Cardiac muscle cell (in vitro differentiated cells and primary cell): Measurements from ENCODE around the gene SH3RF1. TPM values are rescaled to one million over a fixed set of nuclear protein-coding genes. Genes with fewer than 3 reads are reported as not detected.

Experiments
- DNase-seq, 2 donors: peaks; one replicate each; pipeline versions ENCODE4 v3.0.0 to v3.0.0-alpha.2; 2010 to 2017; ENCODE audit warnings: low read depth in 1 of 2, low spot score in 1 of 2
- H3K27ac ChIP-seq: fragments of 200-600 bp; sonication (generic); 2 replicates; pipeline ENCODE4 v1.5.1; 2016
- H3K27me3 ChIP-seq: fragments of 200-600 bp; sonication (generic); 2 replicates; pipeline ENCODE4 v1.6.0; 2016; ENCODE audit warnings: control low read depth
- H3K36me3 ChIP-seq: fragments of 200-600 bp; sonication (generic); 2 replicates; pipeline ENCODE4 v1.5.1; 2016; ENCODE audit warnings: control low read depth
- H3K4me1 ChIP-seq: fragments of 200-600 bp; sonication (generic); 2 replicates; pipeline ENCODE4 v1.8.1; 2017; ENCODE audit warnings: low read depth, mild to moderate bottlenecking, mixed run types
- H3K4me3 ChIP-seq: fragments of 200-600 bp; sonication (generic); 2 replicates; pipeline ENCODE4 v1.5.1; 2016; ENCODE audit warnings: mild to moderate bottlenecking
- H3K9me3 ChIP-seq: fragments of 200-600 bp; sonication (generic); 2 replicates; pipeline ENCODE4 v1.5.1; 2017; ENCODE audit warnings: low read depth, mild to moderate bottlenecking, control low read depth
- polyA plus RNA-seq: library from polyadenylated mRNA; unstranded; fragments of >200 nt; fragmentation: Nextera tagmentation; extraction: Ambion mirVana; gene quantifications from 2 replicates; pipeline ENCODE4 v1.2.1, GENCODE V29; 2016
- total RNA-seq: library from RNA; depleted of rRNA; stranded (reverse); fragments of >200 nt; gene quantifications from 2 replicates; pipeline ENCODE4 v1.2.3, GENCODE V29; 2016
- TF ChIP-seq, protein P1 (sequence below): IDR thresholded peaks from 2 replicates; pipeline ENCODE4 v1.5.1; 2012; ENCODE audit warnings: low read depth, mild to moderate bottlenecking, low read length

SH3RF1 gene
- total and polyA plus RNA-seq, 2 experiments from 2014 or later, result 3.4 to 4.3 TPM

DNA sequence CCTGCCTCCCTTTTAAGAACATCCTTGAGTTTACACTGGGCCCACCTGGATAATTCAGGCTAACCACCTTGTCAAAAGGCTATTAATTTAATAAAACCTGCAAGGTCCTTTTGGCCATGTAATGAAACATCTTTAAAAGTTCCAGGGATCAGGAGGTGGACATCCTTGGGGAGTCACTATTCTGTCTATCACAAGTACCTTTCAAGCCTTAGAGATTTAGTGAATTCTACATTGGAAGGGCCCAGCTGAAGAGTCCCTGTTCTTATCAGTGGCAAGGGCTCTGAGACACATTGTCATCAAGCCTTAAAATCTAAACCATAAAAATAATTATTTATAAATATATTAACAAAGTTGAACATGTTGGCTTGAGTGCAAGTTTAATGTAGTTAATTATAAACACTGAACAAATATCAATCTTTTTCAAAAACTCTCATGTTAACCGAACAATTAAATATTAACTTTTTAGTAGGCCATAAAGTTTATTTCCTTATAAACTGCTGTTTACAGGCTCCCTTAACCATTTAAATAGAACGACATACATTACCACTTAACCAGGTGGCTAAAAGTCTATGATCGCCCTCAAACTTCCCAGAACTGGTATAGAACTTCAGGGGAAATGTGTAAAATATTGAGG lies 156.3 kb downstream of the SH3RF1 start:
- Histone ChIP-seq H3K36me3 (no peaks in the 10 kb centered on the region), H3K9me3 (no peaks in the 10 kb centered on the region), H3K4me1 (no peaks in the 10 kb centered on the region), H3K4me3 (no peak overlapping the region), H3K27ac (no peak overlapping the region), H3K27me3 (peaks cover 11% of the 10 kb centered on the region)
- DNase-seq, result no peak
- TF ChIP-seq, protein P1, sequence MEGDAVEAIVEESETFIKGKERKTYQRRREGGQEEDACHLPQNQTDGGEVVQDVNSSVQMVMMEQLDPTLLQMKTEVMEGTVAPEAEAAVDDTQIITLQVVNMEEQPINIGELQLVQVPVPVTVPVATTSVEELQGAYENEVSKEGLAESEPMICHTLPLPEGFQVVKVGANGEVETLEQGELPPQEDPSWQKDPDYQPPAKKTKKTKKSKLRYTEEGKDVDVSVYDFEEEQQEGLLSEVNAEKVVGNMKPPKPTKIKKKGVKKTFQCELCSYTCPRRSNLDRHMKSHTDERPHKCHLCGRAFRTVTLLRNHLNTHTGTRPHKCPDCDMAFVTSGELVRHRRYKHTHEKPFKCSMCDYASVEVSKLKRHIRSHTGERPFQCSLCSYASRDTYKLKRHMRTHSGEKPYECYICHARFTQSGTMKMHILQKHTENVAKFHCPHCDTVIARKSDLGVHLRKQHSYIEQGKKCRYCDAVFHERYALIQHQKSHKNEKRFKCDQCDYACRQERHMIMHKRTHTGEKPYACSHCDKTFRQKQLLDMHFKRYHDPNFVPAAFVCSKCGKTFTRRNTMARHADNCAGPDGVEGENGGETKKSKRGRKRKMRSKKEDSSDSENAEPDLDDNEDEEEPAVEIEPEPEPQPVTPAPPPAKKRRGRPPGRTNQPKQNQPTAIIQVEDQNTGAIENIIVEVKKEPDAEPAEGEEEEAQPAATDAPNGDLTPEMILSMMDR, result no peak

DNA sequence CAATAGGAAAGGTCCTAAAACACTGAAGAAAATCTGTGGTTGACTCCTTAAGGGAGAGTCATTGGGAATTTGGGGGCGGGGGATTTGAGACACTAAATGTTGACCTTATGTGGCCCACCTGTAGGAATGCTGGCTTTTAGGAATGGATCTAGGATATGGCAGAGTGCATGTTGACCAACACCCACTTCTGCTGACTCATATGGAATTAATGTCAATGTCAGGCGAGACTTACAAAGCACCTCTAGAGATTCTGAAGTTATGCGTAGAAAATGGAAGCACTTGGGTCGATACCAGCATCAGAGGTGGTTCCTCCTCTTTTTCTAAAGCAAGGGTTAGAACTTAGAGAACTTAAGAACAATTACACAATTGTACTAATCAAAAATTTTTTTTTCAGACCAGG lies 160.1 kb downstream of the SH3RF1 start:
- Histone ChIP-seq H3K4me1 (peaks cover 17% of the 10 kb centered on the region), H3K36me3 (no peaks in the 10 kb centered on the region), H3K27me3 (peaks cover 13% of the 10 kb centered on the region), H3K4me3 (no peak overlapping the region), H3K9me3 (no peaks in the 10 kb centered on the region), H3K27ac (no peak overlapping the region)
- TF ChIP-seq, protein P1, result no peak
- no peak for DNase-seq

DNA sequence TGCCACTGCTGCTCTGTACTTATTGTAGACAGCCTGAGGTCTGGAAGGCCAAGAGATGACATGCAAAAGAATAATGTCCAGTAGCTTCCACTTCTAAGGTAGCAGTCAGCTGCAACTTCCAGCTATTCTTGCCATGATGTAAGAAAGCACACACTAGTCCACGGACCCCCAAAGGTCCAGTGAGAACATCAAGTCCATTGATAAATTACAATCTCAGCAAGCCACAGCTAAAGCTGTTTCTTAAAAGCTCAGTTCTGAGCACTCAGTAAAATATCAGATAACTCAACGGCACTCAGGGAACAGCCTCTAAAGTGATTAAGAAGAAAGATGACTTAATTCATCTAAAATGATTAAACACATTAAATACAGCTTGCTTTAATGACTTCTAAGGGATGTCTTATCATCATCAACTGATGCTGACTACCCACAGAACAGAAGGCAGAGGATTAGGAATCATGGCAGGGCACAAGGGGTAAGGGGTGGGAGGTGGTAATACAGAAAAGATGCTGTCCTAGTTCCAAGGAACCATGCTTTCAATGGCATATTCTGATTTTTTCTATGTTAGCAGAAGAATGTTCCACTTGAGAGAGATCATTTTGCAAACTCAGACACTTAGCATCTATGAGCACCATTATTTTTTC lies 161.6 kb downstream of the SH3RF1 start:
- H3K27me3 ChIP-seq, result peaks cover 18% of the 10 kb centered on the region
- TF ChIP-seq, protein P1, result no peak
- H3K4me1 ChIP-seq, result peaks cover 17% of the 10 kb centered on the region
- no peak overlapping the region for H3K27ac ChIP-seq
- no peak overlapping the region for H3K4me3 ChIP-seq
- H3K36me3 ChIP-seq, result no peaks in the 10 kb centered on the region
- H3K9me3 ChIP-seq, result no peaks in the 10 kb centered on the region
- DNase-seq, result no peak

DNA sequence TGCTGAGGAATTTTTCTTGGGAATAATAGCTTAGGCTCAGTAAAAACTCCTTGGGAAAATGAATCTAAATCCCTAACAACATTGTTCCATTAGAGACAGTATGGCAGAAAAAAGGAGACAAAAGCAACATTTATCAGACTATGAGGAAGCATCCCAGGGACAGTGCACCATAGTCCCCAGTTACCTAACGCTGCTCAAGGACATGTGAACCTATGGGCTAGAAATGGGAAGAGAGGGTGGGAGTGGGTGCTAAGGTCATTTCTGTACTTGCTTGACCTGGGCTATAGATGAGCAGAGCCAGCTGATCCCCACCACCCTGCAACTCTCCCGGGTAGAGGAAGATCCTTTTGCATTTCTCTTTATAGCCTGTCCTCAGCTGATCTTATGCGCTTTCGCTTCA lies 162.5 kb downstream of the SH3RF1 start:
- H3K27ac ChIP-seq, result no peak overlapping the region
- H3K9me3 ChIP-seq, result no peaks in the 10 kb centered on the region
- H3K27me3 ChIP-seq, result peaks cover 18% of the 10 kb centered on the region
- peaks cover 17% of the 10 kb centered on the region for H3K4me1 ChIP-seq
- no peak for DNase-seq
- no peak overlapping the region for H3K4me3 ChIP-seq
- no peaks in the 10 kb centered on the region for H3K36me3 ChIP-seq
- TF ChIP-seq, protein P1, result no peak

DNA sequence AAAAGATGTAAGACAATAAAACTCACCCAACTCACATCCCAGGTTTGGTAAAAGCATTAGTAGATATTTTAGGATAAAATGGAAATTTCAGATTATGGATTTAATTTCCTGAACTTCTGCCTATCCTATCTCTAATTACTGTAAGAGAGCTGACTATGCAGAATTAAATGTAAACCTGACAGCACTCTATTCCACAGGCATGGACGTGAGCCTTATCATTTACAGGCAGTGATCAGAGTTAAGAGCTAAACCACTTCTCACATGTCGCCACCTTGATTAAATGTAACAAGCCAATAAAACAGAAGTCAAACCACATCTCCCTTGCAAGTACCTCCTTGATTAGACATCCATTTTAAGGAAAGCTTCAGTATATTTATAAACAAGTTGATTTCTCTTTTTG lies 163.2 kb downstream of the SH3RF1 start:
- Histone ChIP-seq H3K27ac (no peak overlapping the region), H3K27me3 (peaks cover 16% of the 10 kb centered on the region), H3K4me3 (no peak overlapping the region), H3K9me3 (no peaks in the 10 kb centered on the region), H3K4me1 (peaks cover 17% of the 10 kb centered on the region), H3K36me3 (no peaks in the 10 kb centered on the region)
- TF ChIP-seq, protein P1, result no peak
- peak in 1 of 2 donors; percentile 71 for DNase-seq
